IPS DF 6.9 (cell line): ENCODE measurements around the gene RAD23B.

Experiments
- DNase-seq: peaks from one replicate; pipeline ENCODE4 v3.0.0-alpha.2; 2013; ENCODE audit warnings: low read depth, low spot score
- H3K27ac ChIP-seq: one replicate; pipeline ENCODE4 v1.5.1; 2013; ENCODE audit warnings: low read length, control low read depth
- H3K27me3 ChIP-seq: 2 replicates; pipeline ENCODE4 v1.6.1; 2013; ENCODE audit warnings: mild to moderate bottlenecking, low read length; ENCODE audit not compliant: control insufficient read depth, insufficient read depth
- H3K36me3 ChIP-seq: 2 replicates; pipeline ENCODE4 v1.6.1; 2013; ENCODE audit warnings: low read length; ENCODE audit not compliant: control insufficient read depth, insufficient read depth
- H3K4me1 ChIP-seq: 2 replicates; pipeline ENCODE4 v1.6.1; 2013; ENCODE audit warnings: low read length; ENCODE audit not compliant: control insufficient read depth, insufficient read depth
- H3K4me3 ChIP-seq: 2 replicates; pipeline ENCODE4 v1.5.1; 2013; ENCODE audit warnings: mild to moderate bottlenecking, low read length
- H3K9me3 ChIP-seq: 2 replicates; pipeline ENCODE4 v1.6.1; 2013; ENCODE audit warnings: low read length, inconsistent platforms; ENCODE audit not compliant: control insufficient read depth, insufficient read depth
- WGBS: extraction: QIAGEN DNeasy Blood & Tissue Kit; methylation state at CpG from one replicate; pipeline ENCODE4 v1.1.7; 2013; ENCODE audit warnings: mixed read lengths, missing lambda C conversion rate; ENCODE audit not compliant: insufficient read length, insufficient coverage; 5-methylcytosine and 5-hydroxymethylcytosine counted together

RAD23B gene

GRCh38 chr9:107350443-107350842 lies 67.4 kb downstream of the RAD23B start:
- H3K4me3 ChIP-seq = no peak overlapping the region
- H3K27me3 ChIP-seq = no peaks in the 10 kb centered on the region
- no peak overlapping the region for H3K27ac ChIP-seq
- no peaks in the 10 kb centered on the region for H3K36me3 ChIP-seq
- DNase-seq = no peak
- H3K9me3 ChIP-seq = no peaks in the 10 kb centered on the region
- H3K4me1 ChIP-seq = peaks cover 2% of the 10 kb centered on the region; the same call in 1 of the 2 replicates

- no peak for DNase-seq
- Histone ChIP-seq H3K27me3 (no peaks in the 10 kb centered on the region), H3K27ac (no peak overlapping the region), H3K4me1 (peaks cover 2% of the 10 kb centered on the region; the same call in 1 of the 2 replicates), H3K4me3 (no peak overlapping the region), H3K36me3 (no peaks in the 10 kb centered on the region), H3K9me3 (no peaks in the 10 kb centered on the region)
- no CpG with 5 or more reads among the region's 6 CpGs for WGBS
Observed at GRCh38 chr9:107351382-107352045, 68.4 kb downstream of the RAD23B start.

- WGBS = no CpG with 5 or more reads among the region's 3 CpGs
Observed at GRCh38 chr9:107355394-107355793, 72.3 kb downstream of the RAD23B start.

GRCh38 chr9:107358986-107359385 lies 75.9 kb downstream of the RAD23B start:
- Histone ChIP-seq H3K27ac (no peak overlapping the region), H3K9me3 (no peaks in the 10 kb centered on the region), H3K36me3 (no peaks in the 10 kb centered on the region), H3K27me3 (no peaks in the 10 kb centered on the region), H3K4me1 (no peaks in the 10 kb centered on the region), H3K4me3 (no peak overlapping the region)
- no CpG with 5 or more reads among the region's 7 CpGs for WGBS
- no peak for DNase-seq

More at GRCh38 chr9:107355394-107355793, 72.3 kb downstream of the RAD23B start:
- no peak overlapping the region for H3K4me3 ChIP-seq
- no peak overlapping the region for H3K27ac ChIP-seq
- DNase-seq = no peak
- no peaks in the 10 kb centered on the region for H3K9me3 ChIP-seq
- H3K36me3 ChIP-seq = no peaks in the 10 kb centered on the region
- no peaks in the 10 kb centered on the region for H3K4me1 ChIP-seq
- no peaks in the 10 kb centered on the region for H3K27me3 ChIP-seq

GRCh38 chr9:107360098-107360497 lies 77.0 kb downstream of the RAD23B start:
- WGBS = no CpG with 5 or more reads among the region's 7 CpGs

GRCh38 chr9:107361816-107362215 lies 78.7 kb downstream of the RAD23B start:
- no peak for DNase-seq
- Histone ChIP-seq H3K27me3 (no peaks in the 10 kb centered on the region), H3K4me3 (no peak overlapping the region), H3K36me3 (no peaks in the 10 kb centered on the region), H3K9me3 (no peaks in the 10 kb centered on the region), H3K4me1 (no peaks in the 10 kb centered on the region), H3K27ac (no peak overlapping the region)
- WGBS = no CpG with 5 or more reads among the region's 4 CpGs

More at GRCh38 chr9:107360098-107360497, 77.0 kb downstream of the RAD23B start:
- Histone ChIP-seq H3K27me3 (no peaks in the 10 kb centered on the region), H3K9me3 (no peaks in the 10 kb centered on the region), H3K4me1 (no peaks in the 10 kb centered on the region), H3K27ac (no peak overlapping the region), H3K4me3 (no peak overlapping the region), H3K36me3 (no peaks in the 10 kb centered on the region)
- no peak for DNase-seq

GRCh38 chr9:107363516-107364152 lies 80.6 kb downstream of the RAD23B start:
- Histone ChIP-seq H3K27me3 (no peaks in the 10 kb centered on the region), H3K4me1 (no peaks in the 10 kb centered on the region), H3K4me3 (no peak overlapping the region), H3K27ac (no peak overlapping the region), H3K9me3 (no peaks in the 10 kb centered on the region), H3K36me3 (no peaks in the 10 kb centered on the region)
- no CpG with 5 or more reads among the region's 10 CpGs for WGBS
- no peak for DNase-seq

- Histone ChIP-seq H3K27me3 (no peaks in the 10 kb centered on the region), H3K36me3 (no peaks in the 10 kb centered on the region), H3K4me3 (no peak overlapping the region), H3K27ac (no peak overlapping the region), H3K9me3 (no peaks in the 10 kb centered on the region), H3K4me1 (no peaks in the 10 kb centered on the region)
- WGBS = no CpG with 5 or more reads among the region's 7 CpGs
- no peak for DNase-seq
Observed at GRCh38 chr9:107367727-107368502, 84.8 kb downstream of the RAD23B start.

- H3K9me3 ChIP-seq = no peaks in the 10 kb centered on the region
- WGBS = no CpG with 5 or more reads among the region's 9 CpGs
- H3K4me1 ChIP-seq = no peaks in the 10 kb centered on the region
- H3K4me3 ChIP-seq = no peak overlapping the region
- no peak for DNase-seq
- H3K36me3 ChIP-seq = no peaks in the 10 kb centered on the region
- no peaks in the 10 kb centered on the region for H3K27me3 ChIP-seq
- no peak overlapping the region for H3K27ac ChIP-seq
Observed at GRCh38 chr9:107368696-107369095, 85.6 kb downstream of the RAD23B start.

GRCh38 chr9:107373809-107374208 lies 90.7 kb downstream of the RAD23B start:
- Histone ChIP-seq H3K27me3 (no peaks in the 10 kb centered on the region), H3K9me3 (no peaks in the 10 kb centered on the region), H3K27ac (no peak overlapping the region), H3K4me1 (no peaks in the 10 kb centered on the region), H3K36me3 (no peaks in the 10 kb centered on the region), H3K4me3 (no peak overlapping the region)
- WGBS = no CpG with 5 or more reads among the region's 2 CpGs
- no peak for DNase-seq
